Activated naive CD4-positive, alpha-beta T cell treated with anti-CD3 and anti-CD28 coated beads for 36 hours (primary cell): Measurements from ENCODE around the gene HOATZ. TPM values are rescaled to one million over a fixed set of nuclear protein-coding genes. Genes with fewer than 3 reads are reported as not detected.

ENCODE experiments used
- CTCF ChIA-PET: fragments of 350-600 bp; sonication (Branson Sonifier 250); formaldehyde crosslinking; loops from one replicate; lab custom pipeline; 2021; ENCODE audit warnings: antibody characterized with exemption; lab: Charles Lee
- DNase-seq: peaks from one replicate; pipeline ENCODE4 v3.0.0-alpha.2; 2020
- H3K27ac Mint-ChIP-seq: one replicate; pipeline ENCODE4 v1.8.0; 2021; ENCODE audit warnings: mild to moderate bottlenecking, mixed read lengths
- H3K27me3 Mint-ChIP-seq: one replicate; pipeline ENCODE4 v1.8.0; 2021; ENCODE audit warnings: low read depth, mixed read lengths
- H3K36me3 Mint-ChIP-seq: one replicate; pipeline ENCODE4 v1.8.0; 2021; ENCODE audit warnings: low read depth, mixed read lengths
- H3K4me1 Mint-ChIP-seq: one replicate; pipeline ENCODE4 v1.8.0; 2021; ENCODE audit warnings: low read depth, mixed read lengths
- H3K4me3 Mint-ChIP-seq: one replicate; pipeline ENCODE4 v1.8.0; 2021; ENCODE audit warnings: mild to moderate bottlenecking, moderate library complexity, mixed read lengths
- H3K9me3 Mint-ChIP-seq: one replicate; pipeline ENCODE4 v1.8.0; 2021; ENCODE audit warnings: mixed read lengths
- intact Hi-C: fragments of 100-400 bp; cut with micrococcal nuclease; formaldehyde crosslinking; loops from one replicate; pipeline ENCODE4 v1.15.1; 2023
- total RNA-seq, 2 experiments: library from RNA; stranded (reverse); gene quantifications; one replicate each; pipeline ENCODE4 v1.2.3, GENCODE V29; 2021

Gene HOATZ
- total RNA-seq, 2 experiments from 2014 or later = not detected

GRCh38 chr11:111499483-111499882, 15.1 kb upstream of the HOATZ start:
- Mint-ChIP-seq H3K27me3 (peaks cover 24% of the 10 kb centered on the region), H3K4me3 (no peak overlapping the region), H3K9me3 (no peaks in the 10 kb centered on the region), H3K36me3 (no peaks in the 10 kb centered on the region), H3K4me1 (no peaks in the 10 kb centered on the region), H3K27ac (no peak overlapping the region)
- intact Hi-C loops = no loop called here
- no peak for DNase-seq
- CTCF ChIA-PET = interaction anchor here (0.7 kb wide), 1 partner anchor 14 kb away, joined by 3 read pairs; no protein-coding TSS in a partner anchor

GRCh38 chr11:111500481-111500880, 14.1 kb upstream of the HOATZ start:
- Mint-ChIP-seq H3K9me3 (peaks cover 2% of the 10 kb centered on the region), H3K4me3 (no peak overlapping the region), H3K27ac (no peak overlapping the region), H3K27me3 (peaks cover 27% of the 10 kb centered on the region), H3K36me3 (no peaks in the 10 kb centered on the region), H3K4me1 (no peaks in the 10 kb centered on the region)
- intact Hi-C loops = no loop called here
- CTCF ChIA-PET = interaction anchor here (0.6 kb wide), 1 partner anchor 45 kb away, joined by 4 read pairs; no protein-coding TSS in a partner anchor
- no peak for DNase-seq

- no peaks in the 10 kb centered on the region for H3K36me3 Mint-ChIP-seq
- H3K9me3 Mint-ChIP-seq = peaks cover 4% of the 10 kb centered on the region
- no peak overlapping the region for H3K27ac Mint-ChIP-seq
- H3K4me1 Mint-ChIP-seq = no peaks in the 10 kb centered on the region
- intact Hi-C loops = no loop called here
- no peak for DNase-seq
- H3K4me3 Mint-ChIP-seq = no peak overlapping the region
- CTCF ChIA-PET = interaction anchor here (1.5 kb wide), 1 partner anchor 17 kb away, joined by 3 read pairs; no protein-coding TSS in a partner anchor
- peaks cover 32% of the 10 kb centered on the region for H3K27me3 Mint-ChIP-seq
These were observed 12.0 kb upstream of the HOATZ start for GRCh38 chr11:111502611-111503010.

- Mint-ChIP-seq H3K36me3 (no peaks in the 10 kb centered on the region), H3K27me3 (peaks cover 45% of the 10 kb centered on the region), H3K4me3 (no peak overlapping the region), H3K27ac (no peak overlapping the region), H3K4me1 (peaks cover 22% of the 10 kb centered on the region), H3K9me3 (peaks cover 3% of the 10 kb centered on the region)
- no peak for DNase-seq
- intact Hi-C loops = loop anchor here (5.0 kb wide), 1 partner anchor 48 kb away; no protein-coding TSS in a partner anchor
- CTCF ChIA-PET = no interaction called here
These were observed 4.3 kb upstream of the HOATZ start for GRCh38 chr11:111510311-111510710.

DNA sequence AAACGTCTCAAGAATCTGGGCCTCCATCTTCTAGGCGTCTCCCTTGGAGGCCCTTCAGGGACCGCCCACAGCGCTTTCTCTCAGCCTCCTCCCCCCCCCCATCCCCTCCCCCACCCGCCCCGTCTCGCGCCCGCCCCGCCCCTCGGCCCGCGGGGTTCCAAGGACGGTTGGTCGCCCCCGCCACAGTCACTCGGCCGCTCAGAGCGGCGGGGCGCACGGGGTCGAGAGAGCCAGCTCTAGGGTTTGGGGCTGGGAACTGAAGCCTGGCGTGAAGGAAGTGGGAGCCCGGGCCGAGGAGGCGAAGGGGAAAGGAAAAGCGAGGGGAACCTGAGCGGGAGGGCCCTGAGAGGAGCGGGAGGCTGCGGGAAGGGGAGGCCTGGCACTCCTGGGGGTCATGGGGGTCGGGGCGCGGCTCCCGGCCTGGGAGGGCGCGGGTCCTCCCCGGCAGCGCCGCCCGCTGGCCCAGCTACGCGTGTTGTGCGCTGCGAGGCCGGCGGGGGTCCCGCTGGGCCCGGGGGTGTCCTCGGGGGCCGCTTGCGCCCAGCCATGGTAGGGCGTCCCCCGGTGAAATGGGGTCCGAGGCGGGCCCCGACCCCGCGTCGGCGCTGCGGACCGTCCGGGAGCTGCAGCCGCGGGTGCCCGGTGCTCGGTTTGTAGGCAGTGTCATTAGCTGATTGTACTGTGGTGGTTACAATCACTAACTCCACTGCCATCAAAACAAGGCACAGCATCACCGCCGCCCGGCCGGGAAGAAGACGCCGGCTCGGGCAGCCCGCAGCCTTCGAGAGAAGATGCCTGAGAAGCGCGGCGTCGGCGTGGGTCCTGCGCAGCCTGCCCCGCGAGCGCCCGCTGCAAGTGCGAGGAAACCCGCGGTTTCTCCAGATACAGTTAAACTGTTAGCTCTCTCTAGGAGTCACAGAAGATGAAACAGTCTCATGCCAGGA, 2.0 kb upstream of the HOATZ start, which contains the start of gene BTG4:
TSS of gene BTG4 (minus strand) at position 91 of the 944 bp plus-strand sequence. CDS start 13,610 bp downstream, outside the sequence.
- peaks cover 22% of the 10 kb centered on the region for H3K4me1 Mint-ChIP-seq
- intact Hi-C loops = loop anchor here (1.0 to 5.0 kb wide), 2 partner anchors 19 to 50 kb away; no protein-coding TSS in a partner anchor
- no peak within 1 kb of the TSS for H3K27ac Mint-ChIP-seq
- no peaks in the 10 kb centered on the region for H3K9me3 Mint-ChIP-seq
- peak; percentile 48 for DNase-seq
- H3K36me3 Mint-ChIP-seq = no peaks in the 10 kb centered on the region
- H3K27me3 Mint-ChIP-seq = peaks cover 39% of the 10 kb centered on the region
- CTCF ChIA-PET = interaction anchor here (0.9 to 2.2 kb wide), 5 partner anchors 14 to 66 kb away, joined by 3 to 8 read pairs (median 3); no protein-coding TSS in a partner anchor
- peak within 1 kb of the TSS; percentile 67 for H3K4me3 Mint-ChIP-seq

GRCh38 chr11:111513240-111513605, 1.4 kb upstream of the HOATZ start:
- Mint-ChIP-seq H3K4me3 (peak overlapping the region; percentile 40), H3K27ac (no peak overlapping the region), H3K9me3 (no peaks in the 10 kb centered on the region), H3K27me3 (peaks cover 33% of the 10 kb centered on the region), H3K36me3 (no peaks in the 10 kb centered on the region), H3K4me1 (peaks cover 22% of the 10 kb centered on the region)
- DNase-seq = no peak
- intact Hi-C loops = loop anchor here (1.0 to 5.0 kb wide), 2 partner anchors 18 to 51 kb away; no protein-coding TSS in a partner anchor
- CTCF ChIA-PET = interaction anchor here (0.9 to 2.2 kb wide), 5 partner anchors 13 to 67 kb away, joined by 3 to 8 read pairs (median 3); no protein-coding TSS in a partner anchor

DNA sequence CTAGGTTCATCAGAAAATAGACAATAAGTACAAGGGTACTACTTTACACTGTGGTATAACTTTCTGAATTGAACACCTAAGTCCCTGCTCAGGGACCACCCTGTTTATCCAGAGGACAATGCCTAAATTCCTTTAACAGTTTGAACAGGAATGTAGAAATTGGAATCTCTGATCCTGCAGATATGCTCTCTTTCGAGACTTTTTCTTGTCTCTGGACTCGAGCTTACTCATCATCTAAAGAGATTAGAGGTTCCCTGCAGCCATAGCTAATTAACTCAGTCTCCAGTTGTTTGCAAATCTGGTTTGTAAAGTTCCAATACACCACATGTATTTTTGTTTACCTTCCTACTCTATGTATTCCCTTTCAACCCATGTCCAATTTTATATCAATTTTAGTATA, 1.0 kb downstream of the HOATZ start:
- intact Hi-C loops = loop anchor here (2.0 kb wide), 1 partner anchor 25 kb away; the partner anchor contains the start of gene LAYN
- DNase-seq = no peak
- Mint-ChIP-seq H3K9me3 (no peaks in the 10 kb centered on the region), H3K36me3 (no peaks in the 10 kb centered on the region), H3K27me3 (peaks cover 28% of the 10 kb centered on the region), H3K4me1 (peaks cover 31% of the 10 kb centered on the region), H3K4me3 (no peak overlapping the region), H3K27ac (no peak overlapping the region)
- CTCF ChIA-PET = interaction anchor here (1.0 kb wide), 1 partner anchor 49 kb away, joined by 3 read pairs; no protein-coding TSS in a partner anchor

DNA sequence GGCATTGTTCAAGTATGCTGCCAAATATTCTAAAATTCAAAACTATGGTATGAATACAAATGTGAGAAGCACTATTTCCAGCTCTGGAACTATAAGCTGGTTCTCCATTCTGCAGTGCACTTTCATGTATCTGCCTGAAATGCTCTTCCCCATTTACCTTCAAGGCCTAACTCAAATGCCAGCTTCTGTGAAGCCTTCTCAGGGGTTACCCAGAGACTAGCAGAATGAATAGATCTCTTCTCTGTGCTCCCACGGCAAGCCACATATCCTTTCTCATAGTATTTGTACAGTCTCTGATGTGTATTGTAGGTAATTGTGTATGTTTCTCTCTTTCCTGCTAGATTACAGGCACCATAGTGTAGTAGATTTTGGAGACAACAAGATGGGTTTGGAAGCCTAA, 4.1 kb downstream of the HOATZ start:
- no peaks in the 10 kb centered on the region for H3K9me3 Mint-ChIP-seq
- CTCF ChIA-PET = no interaction called here

DNA sequence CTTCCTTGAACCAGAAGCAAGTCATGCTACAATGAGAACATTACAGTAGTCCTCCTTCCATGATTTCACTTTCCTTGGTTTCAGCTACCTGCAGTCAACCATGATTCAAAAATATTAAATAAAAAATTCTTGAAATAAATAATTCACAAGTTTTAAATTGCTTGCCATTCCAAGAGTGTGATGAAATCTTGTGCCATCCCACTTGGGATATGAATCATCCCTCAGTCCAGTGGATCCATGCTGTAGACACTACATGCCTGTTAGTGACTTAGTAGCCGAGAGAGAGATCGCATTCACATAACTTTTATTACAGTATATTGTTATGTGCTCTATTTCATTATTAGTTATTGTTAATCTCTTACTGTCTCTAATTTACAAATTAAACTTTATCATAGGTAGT, 6.0 kb downstream of the HOATZ start:
- Mint-ChIP-seq H3K4me1 (peaks cover 42% of the 10 kb centered on the region), H3K27ac (peak overlapping the region; percentile 16), H3K4me3 (no peak overlapping the region), H3K27me3 (peaks cover 3% of the 10 kb centered on the region), H3K36me3 (no peaks in the 10 kb centered on the region), H3K9me3 (no peaks in the 10 kb centered on the region)
- intact Hi-C loops = loop anchor here (2.0 kb wide), 1 partner anchor 144 kb away; no protein-coding TSS in a partner anchor
- CTCF ChIA-PET = no interaction called here
- DNase-seq = no peak

More for the DNA sequence above, 4.1 kb downstream of the HOATZ start:
- H3K4me3 Mint-ChIP-seq = no peak overlapping the region
- intact Hi-C loops = no loop called here
- DNase-seq = peak; percentile 18
- peaks cover 10% of the 10 kb centered on the region for H3K27me3 Mint-ChIP-seq
- H3K4me1 Mint-ChIP-seq = peaks cover 41% of the 10 kb centered on the region
- H3K36me3 Mint-ChIP-seq = no peaks in the 10 kb centered on the region
- no peak overlapping the region for H3K27ac Mint-ChIP-seq

- CTCF ChIA-PET = no interaction called here
- Mint-ChIP-seq H3K36me3 (no peaks in the 10 kb centered on the region), H3K9me3 (no peaks in the 10 kb centered on the region), H3K27ac (peak overlapping the region; percentile 16), H3K27me3 (peaks cover 3% of the 10 kb centered on the region), H3K4me3 (no peak overlapping the region), H3K4me1 (peaks cover 47% of the 10 kb centered on the region)
- DNase-seq = no peak
- intact Hi-C loops = loop anchor here (1.0 to 2.0 kb wide), 3 partner anchors 10 to 144 kb away; no protein-coding TSS in a partner anchor
These were observed 6.6 kb downstream of the HOATZ start for GRCh38 chr11:111521135-111521534.

DNA sequence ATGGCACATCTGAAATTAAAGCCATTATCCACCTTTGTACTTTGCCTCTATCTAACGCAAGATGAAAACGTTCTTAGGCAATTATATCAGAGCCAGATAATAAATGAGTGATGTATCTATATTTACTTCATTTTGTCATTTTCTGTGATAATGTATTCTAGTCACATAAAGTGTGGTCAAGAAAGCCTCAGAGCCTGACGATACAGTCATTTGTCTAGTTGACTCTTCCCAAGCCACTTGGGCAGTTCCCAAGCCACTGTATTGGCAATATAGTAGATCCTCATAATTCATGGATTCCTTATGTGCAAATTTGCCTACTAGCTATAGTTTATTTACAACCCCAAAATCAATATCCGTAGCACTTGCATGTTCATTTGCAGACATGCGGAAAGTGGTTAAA, 7.8 kb downstream of the HOATZ start:
- intact Hi-C loops = no loop called here
- H3K27ac Mint-ChIP-seq = no peak overlapping the region
- H3K36me3 Mint-ChIP-seq = no peaks in the 10 kb centered on the region
- H3K9me3 Mint-ChIP-seq = no peaks in the 10 kb centered on the region
- CTCF ChIA-PET = interaction anchor here (1.2 kb wide), 1 partner anchor 95 kb away, joined by 3 read pairs; no protein-coding TSS in a partner anchor
- H3K4me3 Mint-ChIP-seq = no peak overlapping the region
- DNase-seq = no peak
- H3K27me3 Mint-ChIP-seq = peaks cover 3% of the 10 kb centered on the region
- peaks cover 58% of the 10 kb centered on the region for H3K4me1 Mint-ChIP-seq

DNA sequence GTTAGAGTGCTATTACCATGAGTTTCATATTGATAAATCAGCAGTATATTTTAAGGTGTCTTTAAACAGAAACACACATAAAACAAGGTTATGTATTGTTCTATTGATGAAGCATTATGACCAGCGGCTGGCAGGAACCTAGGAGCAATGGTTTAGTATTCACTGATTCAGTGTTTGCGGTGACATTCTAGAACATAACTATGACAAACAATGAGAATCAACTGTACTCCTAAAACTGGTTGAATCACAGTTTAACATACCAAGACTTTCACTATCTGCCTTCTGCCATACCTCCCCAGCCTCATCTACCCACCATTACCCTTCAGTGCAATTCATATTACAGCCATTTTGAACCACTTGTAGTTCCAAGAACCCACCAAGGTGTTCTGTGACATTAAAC, 8.8 kb downstream of the HOATZ start:
- CTCF ChIA-PET = interaction anchor here (1.0 to 1.2 kb wide), 2 partner anchors 96 to 1319 kb away, joined by 3 to 4 read pairs; no protein-coding TSS in a partner anchor
- Mint-ChIP-seq H3K4me1 (peaks cover 66% of the 10 kb centered on the region), H3K27me3 (peaks cover 3% of the 10 kb centered on the region), H3K27ac (no peak overlapping the region), H3K36me3 (no peaks in the 10 kb centered on the region), H3K9me3 (no peaks in the 10 kb centered on the region), H3K4me3 (no peak overlapping the region)
- intact Hi-C loops = no loop called here
- peak; percentile 26 for DNase-seq
